C4-2B (cell line): ENCODE data around the gene CFAP161.

ENCODE experiments used
- ZFX ChIP-seq: fragments of 450-650 bp; IDR thresholded peaks from 2 replicates; pipeline ENCODE4 v1.6.1; 2017
- TF ChIP-seq, protein P1 (sequence below): fragments of 450-650 bp; conservative IDR thresholded peaks from 2 replicates; pipeline ENCODE4 v1.5.1; 2017; ENCODE audit warnings: mild to moderate bottlenecking

DNA sequence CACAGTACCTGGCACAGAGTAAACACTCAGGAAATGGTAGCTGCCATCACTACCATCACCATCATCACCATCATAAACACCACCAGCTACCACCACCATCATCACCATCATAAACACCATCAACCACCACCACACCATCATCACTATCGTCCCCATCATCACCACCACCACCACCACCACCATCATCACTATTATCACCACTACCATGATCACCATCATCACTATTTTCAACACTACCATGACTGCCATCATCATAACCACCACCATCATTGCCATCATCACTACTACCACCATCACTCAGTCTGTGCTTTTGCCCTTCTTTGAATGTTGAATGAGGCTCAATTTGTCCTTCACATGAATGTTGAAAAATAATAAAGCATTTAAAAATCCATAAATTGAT, 41.4 kb downstream of the CFAP161 start:
- TF ChIP-seq, protein P1, sequence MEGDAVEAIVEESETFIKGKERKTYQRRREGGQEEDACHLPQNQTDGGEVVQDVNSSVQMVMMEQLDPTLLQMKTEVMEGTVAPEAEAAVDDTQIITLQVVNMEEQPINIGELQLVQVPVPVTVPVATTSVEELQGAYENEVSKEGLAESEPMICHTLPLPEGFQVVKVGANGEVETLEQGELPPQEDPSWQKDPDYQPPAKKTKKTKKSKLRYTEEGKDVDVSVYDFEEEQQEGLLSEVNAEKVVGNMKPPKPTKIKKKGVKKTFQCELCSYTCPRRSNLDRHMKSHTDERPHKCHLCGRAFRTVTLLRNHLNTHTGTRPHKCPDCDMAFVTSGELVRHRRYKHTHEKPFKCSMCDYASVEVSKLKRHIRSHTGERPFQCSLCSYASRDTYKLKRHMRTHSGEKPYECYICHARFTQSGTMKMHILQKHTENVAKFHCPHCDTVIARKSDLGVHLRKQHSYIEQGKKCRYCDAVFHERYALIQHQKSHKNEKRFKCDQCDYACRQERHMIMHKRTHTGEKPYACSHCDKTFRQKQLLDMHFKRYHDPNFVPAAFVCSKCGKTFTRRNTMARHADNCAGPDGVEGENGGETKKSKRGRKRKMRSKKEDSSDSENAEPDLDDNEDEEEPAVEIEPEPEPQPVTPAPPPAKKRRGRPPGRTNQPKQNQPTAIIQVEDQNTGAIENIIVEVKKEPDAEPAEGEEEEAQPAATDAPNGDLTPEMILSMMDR = no peak
- TF ChIP-seq ZFX = no peak
